Dermis microvascular lymphatic vessel endothelial cell (primary cell): Measurements from ENCODE around the gene FBXO42. TPM values are rescaled to one million over a fixed set of nuclear protein-coding genes. Genes with fewer than 3 reads are reported as not detected.

Source experiments
- DNase-seq, 2 donors: peaks; one replicate each; pipeline versions ENCODE4 v3.0.0 to v3.0.0-alpha.2; 2010; ENCODE audit warnings: low read depth in 2 of 2
- total RNA-seq: library from RNA; depleted of rRNA; stranded (reverse); fragments of >200 nt; gene quantifications from 2 replicates; pipeline ENCODE4 v1.2.1, GENCODE V29; 2014

Gene FBXO42
- total RNA-seq, 1 donor from 2014 or later, result 5.9 TPM

DNA sequence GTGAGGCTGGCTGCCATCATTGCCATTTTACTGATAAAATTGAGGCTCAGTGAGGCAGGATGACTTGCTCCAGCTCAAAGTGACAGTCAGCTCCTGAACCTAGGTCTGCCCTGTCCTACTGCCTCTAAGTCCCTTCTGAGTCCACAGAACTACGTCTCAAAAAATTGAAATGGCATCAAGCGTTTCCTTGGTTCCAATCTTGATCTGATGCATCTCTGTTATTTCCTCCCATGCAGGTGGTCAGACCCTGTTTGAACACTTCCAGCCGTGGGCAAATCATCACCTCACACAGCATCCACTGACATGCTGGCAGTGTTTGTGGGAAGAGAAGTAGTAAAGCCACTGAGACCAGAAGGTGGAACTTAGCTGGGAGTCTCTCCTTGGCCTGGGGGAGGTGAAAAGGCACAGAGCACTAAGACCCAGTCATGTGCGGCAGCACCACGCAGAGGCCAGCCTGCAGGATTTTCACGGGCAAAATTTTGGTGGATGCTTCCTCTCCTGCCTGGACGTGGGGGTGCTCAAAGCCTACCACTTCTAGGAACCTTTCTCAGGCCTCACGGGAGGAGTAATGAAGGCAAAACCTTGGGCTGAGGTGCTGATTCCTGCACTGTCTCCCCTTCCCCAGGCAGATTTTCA lies 107.5 kb downstream of the FBXO42 start:
- DNase-seq, result no peak

DNA sequence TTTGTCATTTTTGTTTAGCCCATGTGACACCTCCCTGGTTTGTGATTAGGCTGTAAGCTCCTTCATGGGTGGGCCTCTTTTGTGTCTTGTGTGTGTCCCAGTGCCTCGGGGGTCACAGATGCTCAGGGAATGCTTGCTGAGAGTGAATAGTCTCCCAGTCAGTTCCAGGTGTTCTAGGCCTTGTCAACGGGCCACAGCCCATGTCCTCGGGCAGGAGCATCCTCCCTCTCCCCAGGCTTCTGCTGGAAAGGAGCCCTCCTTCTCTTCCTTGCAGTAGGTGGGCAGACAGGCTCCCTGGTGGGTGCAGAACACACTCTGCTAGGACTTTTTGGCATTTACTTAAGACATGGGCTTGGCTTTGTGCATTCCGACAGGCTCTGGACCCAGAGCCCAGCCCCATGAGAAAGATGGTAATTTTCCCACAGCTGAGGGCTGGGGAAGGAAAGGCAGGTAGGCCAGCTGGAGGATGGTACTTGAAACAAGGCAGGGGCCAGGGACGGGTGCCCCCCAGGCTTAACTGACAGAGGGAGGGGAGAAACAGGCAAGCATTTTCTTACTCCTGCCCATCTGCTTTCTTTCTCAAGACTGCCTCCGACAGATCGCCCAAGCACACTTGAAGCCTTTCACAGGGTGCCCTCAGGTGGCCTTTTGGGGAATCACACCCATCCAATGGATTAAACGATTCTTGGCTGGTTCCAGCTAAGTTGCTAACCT lies 108.2 kb downstream of the FBXO42 start:
- peak; percentile 58 to 84 for DNase-seq

DNA sequence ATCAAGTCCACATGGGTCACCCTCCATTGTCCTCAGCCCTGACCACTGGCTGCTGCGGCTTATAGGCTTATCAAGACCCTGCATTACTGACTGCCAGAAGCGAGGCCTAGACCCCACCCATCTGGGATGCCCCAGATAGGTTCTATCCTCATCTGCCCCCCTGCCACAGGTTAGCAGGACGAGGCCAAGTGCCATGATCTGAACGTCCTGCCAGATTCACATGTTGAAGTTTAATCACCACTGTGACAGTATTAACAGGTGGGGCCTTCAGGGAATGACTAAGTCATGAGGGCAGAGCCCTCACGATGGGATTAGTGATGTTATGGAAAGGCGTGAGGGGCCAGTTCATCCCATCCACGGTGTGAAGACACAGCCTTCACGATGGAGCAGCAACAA lies 109.1 kb downstream of the FBXO42 start:
- DNase-seq, result no peak

DNA sequence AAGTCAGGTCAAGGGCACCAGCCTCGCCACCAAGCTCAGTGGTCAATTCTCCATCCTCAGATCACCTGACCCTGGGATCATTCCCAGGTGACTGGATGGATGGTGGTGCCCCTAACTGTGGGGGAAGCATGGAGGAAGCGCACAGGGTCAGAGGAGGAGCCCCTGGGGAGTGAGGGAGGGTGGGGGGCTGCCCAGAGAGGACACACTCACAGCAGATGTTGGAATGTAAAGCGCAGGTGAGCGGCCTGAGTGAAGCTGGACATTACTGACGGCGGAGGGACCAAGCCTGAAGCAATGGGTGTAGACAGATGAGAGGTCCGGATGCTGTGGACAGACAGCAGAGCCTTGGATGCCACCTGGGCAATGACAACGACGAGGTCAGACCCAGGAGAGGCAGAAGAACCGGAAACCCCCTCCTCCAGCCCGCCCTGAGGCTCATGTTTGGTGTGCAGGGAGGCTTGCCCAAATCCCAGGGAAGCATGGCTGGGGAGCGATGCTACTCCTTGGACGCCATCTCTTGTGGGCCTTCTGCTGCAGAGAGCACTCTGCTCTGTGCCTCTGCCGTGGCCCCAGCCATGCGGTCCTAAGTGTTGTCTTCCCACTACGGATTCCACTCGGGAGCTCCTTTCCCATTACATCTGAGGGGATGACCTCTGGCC lies 109.6 kb downstream of the FBXO42 start:
- no peak for DNase-seq

DNA sequence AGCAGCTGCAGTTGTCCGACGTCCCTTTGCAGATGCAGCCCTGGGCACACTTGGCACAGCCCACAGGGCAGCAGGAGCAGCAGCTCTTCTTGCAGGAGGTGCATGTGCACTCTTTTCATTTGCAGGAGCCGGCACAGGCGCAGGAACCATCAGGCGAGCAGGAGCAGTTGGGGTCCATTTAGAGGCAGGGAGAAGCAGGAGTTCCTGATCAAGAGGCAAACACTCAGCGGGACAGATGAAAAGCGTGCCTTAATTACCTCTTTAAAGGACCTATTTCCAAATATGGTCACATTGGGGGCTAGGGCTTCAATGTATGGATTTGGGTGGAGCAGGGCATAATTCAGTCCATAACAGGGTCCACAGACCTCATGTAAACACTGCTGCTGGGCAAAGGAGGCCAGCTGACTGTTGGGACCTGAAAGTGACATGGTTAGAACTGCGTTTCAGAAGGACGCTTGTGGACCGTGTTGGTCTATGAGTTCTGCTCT lies 111.0 kb downstream of the FBXO42 start:
- no peak for DNase-seq

DNA sequence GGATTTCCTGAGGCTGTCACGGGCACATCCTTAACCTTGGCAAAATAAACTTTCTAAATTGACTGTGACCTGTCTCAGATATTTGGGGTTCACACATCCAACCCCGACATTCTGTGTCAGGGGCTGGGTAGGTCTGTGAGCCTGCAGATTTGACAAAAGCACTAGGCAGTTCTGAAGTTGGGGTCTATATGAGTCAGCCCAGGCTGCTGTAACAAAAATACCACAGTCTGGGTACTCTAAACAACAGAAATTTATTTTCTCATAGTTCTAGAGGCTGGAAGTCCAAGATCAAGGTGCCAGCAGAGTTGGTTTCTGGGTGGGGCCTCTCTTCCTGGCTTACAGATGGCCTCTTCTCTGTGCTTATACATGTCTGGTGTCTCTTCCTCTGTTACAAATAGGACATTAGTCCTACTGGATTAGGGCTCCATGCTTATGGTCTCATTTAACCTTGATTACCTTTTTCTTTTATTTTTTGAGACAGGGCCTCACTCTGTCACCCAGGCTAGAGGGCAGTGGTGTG lies 112.2 kb downstream of the FBXO42 start:
- DNase-seq, result no peak

DNA sequence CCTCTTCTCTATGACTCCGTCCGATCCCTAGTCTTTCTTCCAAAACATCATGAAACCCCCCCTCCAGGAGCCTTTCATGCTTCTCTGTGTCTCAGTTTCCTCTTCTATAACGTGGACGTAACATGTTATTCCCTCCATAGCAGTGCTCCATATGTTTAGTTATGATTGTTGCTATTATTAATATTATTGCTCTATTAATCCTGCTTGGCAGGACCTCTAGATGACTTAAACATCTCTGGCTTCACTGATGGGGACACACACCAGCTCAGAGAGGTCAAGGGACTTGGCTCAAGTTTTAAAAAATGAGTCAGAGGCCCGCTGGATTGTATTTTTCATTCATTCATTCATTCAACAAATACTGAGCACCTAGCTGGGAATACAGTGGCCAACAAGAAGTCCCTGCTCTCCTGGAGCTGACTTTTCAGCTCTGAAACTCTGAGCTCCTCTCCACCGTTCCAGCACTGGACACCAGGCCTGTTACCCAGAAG lies 114.9 kb downstream of the FBXO42 start:
- DNase-seq, result peak; percentile 20 to 46

DNA sequence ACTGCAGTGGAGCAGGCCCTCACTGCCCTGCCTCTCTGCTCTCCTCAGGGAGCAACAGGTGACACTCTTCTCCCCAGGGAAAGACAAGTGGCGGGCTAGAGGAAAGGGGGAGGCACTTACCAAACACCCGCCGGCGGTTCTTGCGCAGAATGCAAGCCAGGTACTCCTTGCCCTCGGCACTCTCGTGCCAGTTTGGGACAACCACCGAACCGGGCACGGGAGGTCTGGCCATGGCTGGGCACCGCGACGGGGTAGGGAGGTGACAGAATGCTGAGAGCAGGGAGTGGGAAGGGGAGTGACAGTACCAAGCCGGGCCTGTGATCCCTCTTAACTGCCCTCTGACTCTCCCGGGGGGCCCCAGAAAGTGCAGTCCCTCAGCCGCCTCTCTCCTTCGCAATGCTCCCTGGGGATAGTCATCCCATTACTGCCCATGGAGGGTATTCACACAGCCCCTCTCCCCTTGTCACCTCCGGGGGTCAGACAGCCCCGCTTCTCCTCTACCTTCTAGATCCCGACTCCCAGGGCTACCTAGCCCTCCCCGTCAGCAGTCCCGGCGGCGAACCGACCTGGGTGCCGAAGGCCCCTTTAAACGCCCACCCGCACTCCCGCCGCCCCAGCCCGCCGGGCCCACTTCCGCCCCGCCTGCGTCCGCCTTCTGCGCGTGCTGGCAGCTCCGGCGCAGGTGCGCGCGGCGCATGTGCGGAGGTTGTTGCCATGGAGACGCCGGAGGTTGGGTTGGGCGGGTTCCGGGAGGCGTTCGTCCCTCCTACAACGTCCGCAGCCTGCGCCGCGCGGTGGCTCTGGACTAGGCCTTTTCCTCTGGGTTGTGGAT lies 115.6 kb downstream of the FBXO42 start, which contains the start of gene CPLANE2:
Gene CPLANE2, minus strand, starts transcription at position 673 of the 832 bp plus-strand sequence. Its CDS starts 441 bp downstream, at position 232.
- DNase-seq, result peak; percentile 87 to 91

DNA sequence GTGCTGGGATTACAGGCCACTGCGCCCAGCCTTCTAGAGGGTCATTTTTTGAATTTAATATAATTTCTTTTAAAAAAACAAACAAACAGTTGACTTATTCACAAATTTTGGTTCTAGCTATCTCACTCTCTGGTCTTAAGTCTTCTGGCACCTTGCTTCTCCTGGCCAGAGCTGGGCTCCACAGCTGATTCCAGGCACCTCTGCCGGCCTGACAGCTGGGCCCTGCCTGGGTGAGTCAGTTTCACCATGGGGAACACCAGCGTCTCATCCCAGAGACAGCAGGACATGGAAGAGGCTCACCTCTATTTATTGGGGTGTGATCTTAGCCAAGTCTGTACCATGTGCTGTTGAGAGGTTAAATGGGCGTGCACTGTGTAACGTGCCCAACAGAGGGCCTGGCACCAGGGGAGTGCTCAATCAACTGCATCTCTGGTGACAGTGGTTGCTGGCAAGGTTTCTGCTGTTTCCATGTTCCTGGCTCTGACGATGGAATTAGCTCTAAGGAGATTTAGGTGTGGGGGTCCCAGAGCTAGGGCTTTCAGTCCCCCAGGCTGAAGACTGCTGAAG lies 116.3 kb downstream of the FBXO42 start:
- DNase-seq, result peak; percentile 27 to 31

DNA sequence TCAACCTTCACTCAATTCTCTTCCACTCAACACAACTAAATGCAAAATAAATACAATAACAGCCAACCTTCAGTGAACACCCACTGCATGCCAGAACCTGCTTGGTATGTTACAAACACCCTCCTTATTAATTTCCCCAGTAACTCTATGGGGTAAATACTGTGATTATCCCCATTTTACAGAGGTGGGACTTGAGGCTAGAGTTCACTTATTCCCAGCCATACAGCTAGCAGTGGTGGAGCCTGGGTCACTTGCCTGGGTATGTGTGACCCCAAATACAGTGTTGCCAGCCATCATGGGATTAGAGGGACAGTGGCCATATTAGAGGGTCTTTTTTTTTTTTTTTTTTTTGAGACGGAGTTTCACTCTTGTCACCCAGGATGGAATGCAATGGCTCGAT lies 116.9 kb downstream of the FBXO42 start:
- no peak for DNase-seq

DNA sequence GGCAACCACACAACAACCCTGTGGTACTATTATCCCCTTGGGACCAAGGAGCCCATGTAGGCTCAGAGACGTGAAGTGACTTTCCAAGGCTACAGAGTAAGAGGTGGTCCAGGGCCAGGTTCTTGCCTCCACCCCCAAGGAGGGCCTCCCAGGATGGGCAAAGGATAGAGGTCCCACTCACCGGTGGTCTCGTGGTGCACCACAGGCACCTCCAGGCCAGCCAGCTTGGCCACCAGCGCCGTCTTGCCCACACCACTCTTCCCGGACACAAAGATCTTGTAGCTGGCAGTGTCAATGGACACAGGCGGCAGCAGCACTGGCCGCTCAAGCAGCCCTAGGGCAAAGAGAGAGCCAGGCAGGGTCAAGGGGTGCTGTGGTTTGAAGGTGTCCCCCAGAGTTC lies 118.8 kb downstream of the FBXO42 start:
- DNase-seq, result no peak

DNA sequence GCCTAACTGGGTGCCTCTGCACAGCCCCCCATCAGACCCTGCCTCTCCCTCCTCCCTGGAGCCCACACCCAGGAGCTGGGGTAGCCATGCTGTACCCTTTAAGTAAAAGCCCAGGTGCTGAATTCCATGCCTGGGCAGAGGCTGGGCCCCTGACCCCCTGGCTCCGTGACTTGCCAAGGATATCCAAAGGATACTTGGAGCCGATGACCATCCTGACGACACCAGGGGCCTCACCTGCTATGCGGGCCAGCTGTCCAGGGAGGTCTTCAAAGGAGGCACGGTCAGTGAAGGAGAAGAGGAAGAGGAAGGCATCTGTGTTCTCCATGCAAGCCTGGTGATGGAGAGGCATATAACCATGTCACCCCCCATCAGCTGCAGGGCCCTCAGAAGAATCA lies 120.0 kb downstream of the FBXO42 start:
- no peak for DNase-seq

DNA sequence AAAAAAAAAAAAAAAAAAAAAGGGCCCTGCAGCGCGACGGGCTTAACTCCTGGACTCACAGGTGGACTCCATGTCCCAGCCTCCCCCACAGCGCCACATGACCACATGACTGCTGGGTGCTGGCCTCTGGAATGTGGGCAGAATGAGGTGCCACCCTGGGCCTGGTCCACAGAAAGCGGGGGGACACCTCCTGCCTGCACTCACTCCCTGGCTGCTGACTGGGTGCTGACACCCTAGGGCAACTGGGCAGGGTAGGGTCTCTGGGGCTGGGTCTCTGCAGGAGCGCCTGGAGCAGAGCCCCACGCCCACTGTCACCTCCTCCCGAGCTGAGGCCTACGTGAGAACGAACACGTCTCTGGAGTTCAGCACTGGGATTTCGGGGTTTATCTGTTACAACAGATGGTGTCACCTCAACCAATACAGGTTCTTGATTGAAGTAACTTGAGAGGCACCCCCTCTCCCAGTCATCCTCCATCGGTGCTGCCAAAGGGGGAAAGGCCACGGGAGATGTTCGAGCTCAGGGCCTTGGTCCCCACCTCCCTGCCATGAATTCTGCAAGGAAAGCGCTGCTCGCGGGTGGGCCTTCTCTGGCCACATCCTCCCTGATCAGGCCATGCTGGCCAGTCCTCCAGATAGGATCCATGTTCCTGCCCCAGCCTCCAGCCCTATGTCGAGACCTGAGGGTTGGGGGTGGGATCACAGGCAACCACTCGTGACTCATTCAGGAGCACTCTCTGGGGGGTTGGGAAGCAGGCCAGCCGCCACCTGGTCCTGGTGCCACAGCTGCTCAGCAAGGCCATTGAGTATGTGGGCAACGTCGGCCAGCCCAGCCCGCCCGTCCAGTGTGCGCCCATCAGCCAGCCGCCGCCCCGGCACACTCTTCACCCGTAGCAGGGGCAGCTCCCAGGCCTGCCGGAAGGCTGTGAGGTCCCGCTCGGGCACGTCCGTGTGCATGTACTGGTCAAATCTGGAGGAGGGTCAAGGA lies 120.7 kb downstream of the FBXO42 start:
- no peak for DNase-seq

DNA sequence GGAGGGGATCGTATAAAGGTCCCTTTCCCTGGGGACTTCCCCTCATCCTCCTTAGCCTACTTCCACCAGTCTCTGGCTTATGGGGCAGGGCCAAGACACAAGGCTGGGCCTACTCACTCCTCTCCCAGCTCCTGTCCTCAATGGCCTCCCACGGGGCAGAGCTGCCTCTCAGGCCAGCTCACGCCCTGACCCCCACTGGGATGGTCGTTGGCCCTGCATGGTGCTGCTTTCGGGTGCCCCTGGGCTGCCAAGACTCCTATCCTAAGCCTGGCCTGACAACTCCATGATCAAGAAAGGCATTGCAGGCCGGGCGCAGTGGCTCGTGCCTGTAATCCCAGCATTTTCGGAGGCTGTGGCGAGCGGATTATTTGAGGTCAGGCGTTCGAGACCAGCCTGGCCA lies 121.5 kb downstream of the FBXO42 start:
- no peak for DNase-seq

DNA sequence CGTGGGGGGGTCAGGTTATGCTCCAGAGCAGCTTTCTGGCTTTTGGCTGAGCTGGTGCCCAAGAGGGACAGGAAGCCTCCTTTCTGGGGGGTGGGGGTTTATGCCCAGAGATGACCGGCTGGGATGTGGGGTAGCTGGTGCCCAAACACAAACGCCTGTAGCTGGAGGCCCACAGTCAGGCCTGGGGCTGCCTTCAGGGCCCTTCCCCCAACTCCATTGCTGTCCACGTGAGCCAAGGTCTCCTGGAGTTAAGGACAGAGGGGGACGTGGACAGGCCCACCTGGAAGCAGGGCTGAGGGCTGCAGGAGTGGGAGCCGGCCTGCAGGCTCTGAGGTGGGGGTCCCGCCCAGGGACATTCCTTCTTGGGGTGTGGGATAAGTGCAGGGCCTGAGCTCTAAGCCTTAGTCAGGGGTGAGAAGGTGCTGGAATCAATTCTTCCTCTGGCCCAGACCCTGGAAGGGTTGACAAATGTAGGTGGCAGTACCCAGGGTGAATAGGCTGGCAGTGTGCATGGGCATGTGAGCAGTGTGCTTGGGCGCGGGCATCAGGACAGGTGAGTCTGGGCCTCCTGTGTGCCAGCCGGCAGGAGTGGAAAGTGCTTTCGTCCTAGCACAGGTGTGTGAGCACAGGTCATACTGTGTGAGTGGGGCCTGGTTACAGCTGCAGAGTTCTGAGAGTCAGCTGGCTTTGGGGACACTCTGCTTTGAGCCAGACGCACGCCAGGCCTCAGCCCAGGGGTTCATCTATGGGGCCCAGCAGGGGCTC lies 122.1 kb downstream of the FBXO42 start:
- no peak for DNase-seq

DNA sequence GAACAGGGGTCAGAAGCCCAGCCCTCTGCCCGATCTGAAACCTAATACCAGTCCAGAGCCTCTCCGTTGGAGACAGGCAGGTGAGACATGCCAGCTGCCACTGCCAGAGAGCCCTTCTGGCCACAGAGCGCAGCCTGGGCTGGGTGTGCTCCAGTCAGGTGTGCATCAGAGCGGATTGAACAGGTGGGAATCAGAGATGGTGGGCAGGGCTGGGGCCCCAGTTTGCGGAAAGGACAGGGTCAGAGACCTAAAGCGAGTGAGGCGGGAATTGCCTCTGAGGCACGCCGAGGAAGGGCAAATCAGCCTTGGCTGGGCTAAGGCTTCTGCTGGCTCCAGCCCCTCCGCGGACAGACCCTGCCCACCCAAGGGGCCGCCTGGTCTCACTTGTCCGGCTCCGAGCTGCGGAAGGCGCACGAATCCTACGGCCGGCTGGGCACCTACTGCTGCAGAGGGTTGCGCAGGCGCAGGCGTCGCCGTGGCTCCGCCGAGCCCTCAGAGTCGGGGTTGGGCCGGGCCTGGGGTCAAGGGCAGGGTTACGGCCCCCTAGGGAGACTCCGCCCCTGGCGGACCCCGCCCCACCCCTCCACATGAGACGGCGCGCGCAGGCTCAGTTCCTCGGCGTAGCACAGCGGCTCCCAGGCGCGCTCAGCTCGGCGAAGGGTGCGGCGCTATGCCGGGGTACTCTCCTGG lies 125.6 kb downstream of the FBXO42 start:
- DNase-seq, result no peak

DNA sequence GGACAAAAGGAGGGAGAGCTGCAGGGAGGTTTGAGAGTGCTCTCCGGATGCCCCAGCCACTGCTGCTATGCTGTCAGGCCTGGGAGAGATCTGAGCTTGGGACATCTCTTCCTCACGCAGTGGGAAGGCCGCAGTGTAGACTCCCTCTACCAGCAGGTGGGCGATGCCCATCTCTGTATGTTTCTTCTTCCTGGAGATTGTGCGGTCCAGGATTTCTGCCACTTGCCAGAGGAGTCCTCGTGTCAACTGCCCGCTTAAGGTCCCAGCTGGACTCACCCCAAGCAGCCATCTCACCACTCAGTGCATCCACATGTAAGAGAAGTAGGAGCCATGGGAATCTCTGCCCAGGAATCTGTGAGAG lies 126.2 kb downstream of the FBXO42 start:
- no peak for DNase-seq

DNA sequence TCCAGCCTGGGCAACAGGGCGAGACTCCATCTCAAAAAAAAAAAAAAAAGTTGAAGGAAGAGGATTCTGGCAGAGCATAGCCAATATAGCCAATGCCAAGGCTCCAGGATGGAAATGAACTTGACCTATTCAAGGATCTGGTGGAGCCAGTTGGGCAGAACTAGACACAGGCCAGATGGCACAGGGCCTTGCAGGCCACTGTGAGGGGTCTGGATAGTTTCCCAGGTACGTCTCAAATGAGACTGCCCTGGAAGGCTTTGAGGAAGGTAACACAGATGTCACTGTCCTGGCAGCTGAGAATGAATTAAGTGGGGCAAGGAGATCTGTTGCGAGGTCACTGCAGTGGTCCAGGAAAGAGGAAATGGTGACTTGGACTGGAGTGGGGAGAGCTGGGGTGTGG lies 127.8 kb downstream of the FBXO42 start:
- DNase-seq, result no peak
